Measurements from ENCODE around the gene PARP16. TPM values are rescaled to one million over a fixed set of nuclear protein-coding genes. Genes with fewer than 3 reads are reported as not detected.
"Not testable (repeated sequence)": the region's sequence is repeated elsewhere in the genome, so short reads cannot be mapped to it uniquely, and the experiment has no call there.

PARP16 gene
- total RNA-seq, 1 experiment from 2014 or later: 4.7 TPM

GRCh38 chr15:65270811-65271545 is 15.7 kb downstream of the PARP16 start:
- POLR2A ChIA-PET: interaction anchor here (1.2 kb wide), 1 partner anchor 85 kb away, joined by 4 read pairs; the partner anchor contains the start of gene CLPX
- DNase-seq (ENCODE audit: low spot score) (peak; percentile 74), ATAC-seq (peak; percentile 98)
- TF ChIP-seq CTCF (IDR thresholded peaks at IDR 0.05): peak; percentile 45
- CTCF ChIA-PET: interaction anchor here (0.5 to 2.6 kb wide), 36 partner anchors 8 to 237 kb away, joined by 3 to 23 read pairs (median 4); partner anchors contain the start of genes CILP, CLPX and PARP16
- not testable (repeated sequence) for H3K27me3 Mint-ChIP-seq (ENCODE audit: low read depth); H3K4me3 Mint-ChIP-seq; H3K9me3 Mint-ChIP-seq; H3K36me3 Mint-ChIP-seq; H3K27ac Mint-ChIP-seq
- peaks cover 13% of the 10 kb centered on the region for H3K4me1 Mint-ChIP-seq

- DNase-seq (ENCODE audit: low spot score): no peak
- Mint-ChIP-seq H3K9me3 (peaks cover 3% of the 10 kb centered on the region), H3K27me3 (ENCODE audit: low read depth) (no peaks in the 10 kb centered on the region), H3K4me3 (no peak overlapping the region), H3K27ac (no peak overlapping the region), H3K36me3 (peaks cover 2% of the 10 kb centered on the region), H3K4me1 (peaks cover 24% of the 10 kb centered on the region)
- peak; percentile 45; the same call in 1 of the 2 replicates for TF ChIP-seq ZNF121 (CRISPR knock-in tag; IDR thresholded peaks at IDR 0.05)
- TF ChIP-seq ELF4 (CRISPR knock-in tag; IDR thresholded peaks at IDR 0.05; ENCODE audit: low read depth): no peak
- no peak for ATAC-seq
- ChIA-PET POLR2A (no interaction called here), CTCF (interaction anchor here (1.5 kb wide), 1 partner anchor 167 kb away, joined by 4 read pairs; no protein-coding TSS in a partner anchor)
Observed at GRCh38 chr15:65268411-65268810, 18.3 kb downstream of the PARP16 start.

- Mint-ChIP-seq H3K36me3 (peaks cover 5% of the 10 kb centered on the region), H3K4me1 (peaks cover 24% of the 10 kb centered on the region), H3K27me3 (ENCODE audit: low read depth) (no peaks in the 10 kb centered on the region), H3K9me3 (peaks cover 3% of the 10 kb centered on the region), H3K4me3 (no peak overlapping the region), H3K27ac (no peak overlapping the region)
- ChIA-PET CTCF (interaction anchor here (1.0 kb wide), 1 partner anchor 165 kb away, joined by 3 read pairs; no protein-coding TSS in a partner anchor), POLR2A (no interaction called here)
- ATAC-seq: no peak
- no peak for TF ChIP-seq FOXJ3 (CRISPR knock-in tag; IDR thresholded peaks at IDR 0.05; ENCODE audit: borderline replicate concordance)
- no peak for TF ChIP-seq ZNF263 (CRISPR knock-in tag; IDR thresholded peaks at IDR 0.05; ENCODE audit: low read depth)
- no peak for TF ChIP-seq NFE2L1 (CRISPR knock-in tag; IDR thresholded peaks at IDR 0.05)
- no peak for TF ChIP-seq EMX1 (CRISPR knock-in tag; IDR thresholded peaks at IDR 0.05)
- TF ChIP-seq IRF1 (CRISPR knock-in tag; IDR thresholded peaks at IDR 0.05): no peak
- TF ChIP-seq MYBL2 (CRISPR knock-in tag; IDR thresholded peaks at IDR 0.05): no peak
- TF ChIP-seq MAX (CRISPR knock-in tag; IDR thresholded peaks at IDR 0.05): no peak
- TF ChIP-seq ATF3 (CRISPR knock-in tag; conservative IDR thresholded peaks at IDR 0.05): no peak
- TF ChIP-seq KAT7 (CRISPR knock-in tag; IDR thresholded peaks at IDR 0.05; ENCODE audit: borderline replicate concordance): no peak
- no peak for TF ChIP-seq GRHL2 (CRISPR knock-in tag; IDR thresholded peaks at IDR 0.05; ENCODE audit: insufficient replicate concordance, severe bottlenecking)
- no peak for DNase-seq (ENCODE audit: low spot score)
Observed at GRCh38 chr15:65266469-65266868, 20.2 kb downstream of the PARP16 start.

GRCh38 chr15:65264863-65265430 is 21.7 kb downstream of the PARP16 start:
- H3K27me3 Mint-ChIP-seq (ENCODE audit: low read depth): no peaks in the 10 kb centered on the region
- H3K4me3 Mint-ChIP-seq: no peak overlapping the region
- peaks cover 8% of the 10 kb centered on the region for H3K36me3 Mint-ChIP-seq
- POLR2A ChIA-PET: interaction anchor here (0.8 kb wide), 1 partner anchor 40 kb away, joined by 3 read pairs; the partner anchor contains the start of gene RNU5B-1
- peaks cover 3% of the 10 kb centered on the region for H3K9me3 Mint-ChIP-seq
- peak overlapping the region; percentile 65 for H3K27ac Mint-ChIP-seq
- H3K4me1 Mint-ChIP-seq: peaks cover 25% of the 10 kb centered on the region
- ATAC-seq: peak; percentile 84
- CTCF ChIA-PET: interaction anchor here (0.5 to 1.8 kb wide), 13 partner anchors 8 to 598 kb away, joined by 3 to 10 read pairs (median 3); partner anchors contain the start of genes CILP, CLPX and PARP16
- no peak for DNase-seq (ENCODE audit: low spot score)
- TF ChIP-seq ZNF138 (CRISPR knock-in tag; conservative IDR thresholded peaks at IDR 0.05): no peak
- no peak for TF ChIP-seq TEAD1 (CRISPR knock-in tag; IDR thresholded peaks at IDR 0.05)
- TF ChIP-seq ZNF396 (CRISPR knock-in tag; IDR thresholded peaks at IDR 0.05; ENCODE audit: borderline replicate concordance): no peak
- TF ChIP-seq ZNF532 (CRISPR knock-in tag; IDR thresholded peaks at IDR 0.05; ENCODE audit: borderline replicate concordance): no peak
- no peak for TF ChIP-seq E2F5 (CRISPR knock-in tag; IDR thresholded peaks at IDR 0.05)
